ENCODE data around the gene FAM13A.
"Not testable (repeated sequence)": the region's sequence is repeated elsewhere in the genome, so short reads cannot be mapped to it uniquely, and the experiment has no call there.

Gene FAM13A

GRCh38 chr4:88900432-88900831 is 156.6 kb downstream of the FAM13A start:
- POLR2A ChIA-PET, result no interaction called here
- no peak for TF ChIP-seq HDGF (IDR thresholded peaks at IDR 0.05; ENCODE audit: borderline replicate concordance)
- TF ChIP-seq FOXK2 (IDR thresholded peaks at IDR 0.05), result no peak
- TF ChIP-seq ELF4 (IDR thresholded peaks at IDR 0.05), result no peak
- TF ChIP-seq TARDBP (IDR thresholded peaks at IDR 0.05), result no peak
- no peak for TF ChIP-seq L3MBTL2 (conservative IDR thresholded peaks at IDR 0.05)
- TF ChIP-seq LEF1 (IDR thresholded peaks at IDR 0.05; ENCODE audit: borderline replicate concordance), result no peak
- DNase-seq (ENCODE audit: extremely low spot score), result no peak
- CTCF ChIA-PET, result no interaction called here

DNA sequence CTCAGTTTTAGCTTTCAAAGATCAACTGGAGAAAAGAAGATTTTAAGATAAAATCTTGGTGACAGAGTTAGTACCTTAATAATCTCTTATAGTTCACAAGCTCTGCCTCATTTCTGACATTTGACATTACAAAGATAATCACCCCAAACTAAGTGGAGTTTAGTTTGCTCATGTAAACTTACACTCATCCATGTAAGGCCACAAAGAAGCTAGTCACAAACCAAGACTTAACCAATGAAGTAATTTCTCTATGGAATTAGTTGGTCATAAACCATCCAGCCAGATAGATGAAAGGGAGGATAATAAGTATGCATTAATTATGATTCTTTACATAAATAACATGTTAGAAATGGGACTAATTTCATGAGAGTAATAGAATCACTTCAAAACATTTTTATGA is 159.2 kb downstream of the FAM13A start:
- DNase-seq (ENCODE audit: extremely low spot score), result no peak
- POLR2A ChIA-PET, result no interaction called here
- TF ChIP-seq FOXA1 (IDR thresholded peaks at IDR 0.05) (no peak), HDGF (IDR thresholded peaks at IDR 0.05; ENCODE audit: borderline replicate concordance) (no peak)
- CTCF ChIA-PET, result no interaction called here

DNA sequence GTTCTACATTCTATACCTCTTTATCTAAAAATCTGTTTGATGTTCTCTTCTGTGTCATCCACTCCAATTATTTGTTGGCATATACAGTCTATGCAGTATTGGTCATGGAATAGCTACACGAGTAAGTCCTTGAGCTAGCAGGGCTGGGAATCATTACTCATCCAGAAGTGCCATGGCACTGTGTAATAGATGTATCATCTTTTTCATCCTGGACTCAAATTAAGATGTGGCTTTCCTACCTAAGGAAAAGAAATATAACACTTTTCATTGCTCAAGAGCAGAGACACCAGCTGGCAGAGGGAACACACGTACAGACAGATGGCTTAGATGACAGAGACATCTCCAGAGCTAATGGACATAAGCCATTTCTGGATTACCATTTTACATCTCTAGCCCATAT is 159.8 kb downstream of the FAM13A start:
- TF ChIP-seq BHLHE40 (IDR thresholded peaks at IDR 0.05; ENCODE audit: borderline replicate concordance), result no peak
- no peak for TF ChIP-seq SP1 (IDR thresholded peaks at IDR 0.05)
- no peak for TF ChIP-seq ELF4 (IDR thresholded peaks at IDR 0.05)
- TF ChIP-seq, protein P1, sequence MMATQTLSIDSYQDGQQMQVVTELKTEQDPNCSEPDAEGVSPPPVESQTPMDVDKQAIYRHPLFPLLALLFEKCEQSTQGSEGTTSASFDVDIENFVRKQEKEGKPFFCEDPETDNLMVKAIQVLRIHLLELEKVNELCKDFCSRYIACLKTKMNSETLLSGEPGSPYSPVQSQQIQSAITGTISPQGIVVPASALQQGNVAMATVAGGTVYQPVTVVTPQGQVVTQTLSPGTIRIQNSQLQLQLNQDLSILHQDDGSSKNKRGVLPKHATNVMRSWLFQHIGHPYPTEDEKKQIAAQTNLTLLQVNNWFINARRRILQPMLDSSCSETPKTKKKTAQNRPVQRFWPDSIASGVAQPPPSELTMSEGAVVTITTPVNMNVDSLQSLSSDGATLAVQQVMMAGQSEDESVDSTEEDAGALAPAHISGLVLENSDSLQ (IDR thresholded peaks at IDR 0.05), result no peak
- no peak for TF ChIP-seq LEF1 (IDR thresholded peaks at IDR 0.05; ENCODE audit: borderline replicate concordance)
- TF ChIP-seq TARDBP (IDR thresholded peaks at IDR 0.05), result no peak
- TF ChIP-seq CTBP1 (IDR thresholded peaks at IDR 0.05; ENCODE audit: borderline replicate concordance), result no peak
- no peak for TF ChIP-seq FOXA1 (IDR thresholded peaks at IDR 0.05)
- no peak for TF ChIP-seq NFRKB (IDR thresholded peaks at IDR 0.05)
- no peak for TF ChIP-seq ARNT (IDR thresholded peaks at IDR 0.05)
- TF ChIP-seq FOXM1 (IDR thresholded peaks at IDR 0.05; ENCODE audit: borderline replicate concordance), result no peak
- no peak for TF ChIP-seq ZNF384 (IDR thresholded peaks at IDR 0.05)
- no peak for TF ChIP-seq HDGF (IDR thresholded peaks at IDR 0.05; ENCODE audit: borderline replicate concordance)
- ChIA-PET POLR2A (no interaction called here), CTCF (no interaction called here)
- no peak for DNase-seq (ENCODE audit: extremely low spot score)

DNA sequence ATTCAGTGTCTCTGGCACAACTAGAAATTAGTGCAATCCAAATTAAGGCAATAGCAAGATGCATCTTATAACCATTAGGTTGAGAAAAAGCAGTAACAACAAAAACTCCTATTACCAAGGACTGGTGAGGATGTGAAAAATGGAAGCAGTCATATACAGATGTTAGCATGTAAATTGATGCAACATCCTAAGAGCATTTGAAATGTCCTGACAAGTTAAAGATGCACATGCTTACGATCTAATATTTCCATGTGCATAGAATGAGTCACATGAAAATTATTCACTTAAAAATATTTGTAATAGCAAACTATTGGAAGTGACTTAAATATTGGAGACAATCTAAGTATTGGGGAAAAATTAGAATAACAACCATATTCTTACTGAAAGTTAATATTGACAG is 163.0 kb downstream of the FAM13A start:
- no peak for DNase-seq (ENCODE audit: extremely low spot score)
- ChIA-PET CTCF (no interaction called here), POLR2A (no interaction called here)
- no peak for TF ChIP-seq SUZ12 (IDR thresholded peaks at IDR 0.05)
- TF ChIP-seq SP1 (IDR thresholded peaks at IDR 0.05), result no peak
- no peak for TF ChIP-seq FOXK2 (IDR thresholded peaks at IDR 0.05)
- TF ChIP-seq, protein P1 (IDR thresholded peaks at IDR 0.05), result no peak
- no peak for TF ChIP-seq FOXA1 (IDR thresholded peaks at IDR 0.05)
- TF ChIP-seq FOXM1 (IDR thresholded peaks at IDR 0.05; ENCODE audit: borderline replicate concordance), result no peak
- no peak for TF ChIP-seq L3MBTL2 (conservative IDR thresholded peaks at IDR 0.05)
- no peak for TF ChIP-seq NFRKB (IDR thresholded peaks at IDR 0.05)
- TF ChIP-seq BHLHE40 (IDR thresholded peaks at IDR 0.05; ENCODE audit: borderline replicate concordance), result no peak
- no peak for TF ChIP-seq LEF1 (IDR thresholded peaks at IDR 0.05; ENCODE audit: borderline replicate concordance)
- no peak for TF ChIP-seq CTBP1 (IDR thresholded peaks at IDR 0.05; ENCODE audit: borderline replicate concordance)
- no peak for TF ChIP-seq ELF4 (IDR thresholded peaks at IDR 0.05)
- TF ChIP-seq ARNT (IDR thresholded peaks at IDR 0.05), result no peak
- TF ChIP-seq HDGF (IDR thresholded peaks at IDR 0.05; ENCODE audit: borderline replicate concordance), result no peak
- no peak for TF ChIP-seq TARDBP (IDR thresholded peaks at IDR 0.05)
- TF ChIP-seq ZNF384 (IDR thresholded peaks at IDR 0.05), result no peak

GRCh38 chr4:88892646-88893045 is 164.3 kb downstream of the FAM13A start:
- ChIA-PET CTCF (interaction anchor here (0.6 to 1.1 kb wide), 2 partner anchors 12 to 65 kb away, joined by 3 to 4 read pairs; no protein-coding TSS in a partner anchor), POLR2A (no interaction called here)
- TF ChIP-seq L3MBTL2 (conservative IDR thresholded peaks at IDR 0.05) (no peak), FOXK2 (IDR thresholded peaks at IDR 0.05) (no peak), NFRKB (IDR thresholded peaks at IDR 0.05) (no peak), ARNT (IDR thresholded peaks at IDR 0.05) (no peak), LEF1 (IDR thresholded peaks at IDR 0.05; ENCODE audit: borderline replicate concordance) (no peak), SUZ12 (IDR thresholded peaks at IDR 0.05) (no peak), ZNF384 (IDR thresholded peaks at IDR 0.05) (no peak), CTBP1 (IDR thresholded peaks at IDR 0.05; ENCODE audit: borderline replicate concordance) (no peak), HDGF (IDR thresholded peaks at IDR 0.05; ENCODE audit: borderline replicate concordance) (no peak), SP1 (IDR thresholded peaks at IDR 0.05) (no peak), FOXA1 (IDR thresholded peaks at IDR 0.05) (no peak), BHLHE40 (IDR thresholded peaks at IDR 0.05; ENCODE audit: borderline replicate concordance) (no peak)
- TF ChIP-seq, protein P1 (IDR thresholded peaks at IDR 0.05), result no peak
- DNase-seq (ENCODE audit: extremely low spot score), result no peak

DNA sequence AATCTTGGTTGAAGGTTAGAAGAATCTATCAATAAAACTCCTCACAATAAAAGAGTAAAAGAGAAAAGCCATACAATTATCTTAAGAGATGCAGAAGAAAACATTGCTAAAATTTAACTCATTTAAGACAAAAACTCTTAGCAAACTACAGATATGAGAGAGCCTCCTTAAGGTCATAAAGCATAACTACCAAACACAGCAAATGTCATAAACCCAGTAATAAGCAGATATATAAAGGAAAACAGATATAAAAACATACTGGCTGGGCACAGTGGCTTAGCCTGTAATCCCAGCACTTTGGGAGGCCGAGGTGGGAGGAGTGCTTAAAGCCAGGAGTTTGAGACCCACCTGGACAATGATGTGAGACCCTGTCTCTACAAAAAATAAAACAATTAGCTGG is 165.3 kb downstream of the FAM13A start:
- ChIA-PET POLR2A (no interaction called here), CTCF (interaction anchor here (0.6 kb wide), 1 partner anchor 31 kb away, joined by 4 read pairs; no protein-coding TSS in a partner anchor)
- no peak for DNase-seq (ENCODE audit: extremely low spot score)
- TF ChIP-seq FOXA1 (IDR thresholded peaks at IDR 0.05), result no peak
- TF ChIP-seq, protein P1 (IDR thresholded peaks at IDR 0.05), result no peak
- no peak for TF ChIP-seq TARDBP (IDR thresholded peaks at IDR 0.05)
- TF ChIP-seq L3MBTL2 (conservative IDR thresholded peaks at IDR 0.05), result no peak
- TF ChIP-seq NFRKB (IDR thresholded peaks at IDR 0.05), result no peak

DNA sequence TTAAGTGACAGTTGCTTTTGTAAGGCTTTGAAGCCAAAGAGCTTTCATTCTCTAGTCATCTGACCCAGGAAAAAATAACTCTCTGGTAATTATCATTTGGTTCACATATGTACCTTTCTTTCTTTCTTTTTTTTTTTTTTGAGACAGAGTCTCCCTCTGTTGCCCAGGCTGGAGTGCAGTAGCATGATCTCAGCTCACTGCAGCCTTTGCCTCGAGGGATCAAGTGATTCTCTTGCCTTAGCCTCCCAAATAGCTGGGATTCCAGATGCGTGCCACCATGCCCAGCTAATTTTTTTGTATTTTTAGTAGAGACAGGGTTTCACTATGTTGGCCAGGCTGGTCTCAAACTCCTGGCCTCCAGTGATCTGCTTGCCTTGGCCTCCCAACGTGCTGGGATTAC is 169.6 kb downstream of the FAM13A start:
- POLR2A ChIA-PET; DNase-seq (ENCODE audit: extremely low spot score): not testable (repeated sequence)
- CTCF ChIA-PET, result interaction anchor here (0.7 kb wide), 1 partner anchor 30 kb away, joined by 3 read pairs; no protein-coding TSS in a partner anchor

Measured in HEK293T (cell line).